Ovary (tissue), 3 donors: Measurements from ENCODE around the gene VWA5B1.

Experiments
- CTCF ChIP-seq, 3 donors: fragments of 450-650 bp in 2 of 3; fragments of 200-600 bp in 1 of 3; IDR thresholded peaks; one replicate each; pipeline versions ENCODE4 v1.5.1 to v1.8.0; 2016 to 2022; ENCODE audit warnings: antibody characterized with exemption in 3 of 3, mild to moderate bottlenecking in 1 of 3
- POLR2A ChIP-seq: fragments of 450-650 bp; IDR thresholded peaks from one replicate; pipeline ENCODE4 v1.6.1; 2017; ENCODE audit warnings: antibody characterized with exemption, mild to moderate bottlenecking, moderate library complexity
- donor health status: DM: no; HTN: no; CAD: no.

- no peak for TF ChIP-seq CTCF (IDR thresholded peaks at IDR 0.05)
- TF ChIP-seq POLR2A, result no peak
Observed at GRCh38 chr1:20355101-20355827, 64.6 kb downstream of the VWA5B1 start.
